Activated T-cell treated with anti-CD3 and anti-CD28 coated beads, Interleukin-2, amount 50 U/mL, for 24 hours (primary cell): ENCODE measurements around the gene SLC5A10.
"Not testable (repeated sequence)": the region's sequence is repeated elsewhere in the genome, so short reads cannot be mapped to it uniquely, and the experiment has no call there.

ENCODE experiments used
- DNase-seq: peaks from one replicate; pipeline ENCODE4 v3.0.0-alpha.2; 2020
- H3K27ac Mint-ChIP-seq: 2 replicates; pipeline ENCODE4 v1.8.0; 2020; ENCODE audit warnings: mild to moderate bottlenecking, mixed read lengths
- H3K27me3 Mint-ChIP-seq: 2 replicates; pipeline ENCODE4 v1.8.0; 2020; ENCODE audit warnings: mixed read lengths
- H3K36me3 Mint-ChIP-seq: 2 replicates; pipeline ENCODE4 v1.8.0; 2020; ENCODE audit warnings: low read depth, mixed read lengths
- H3K4me1 Mint-ChIP-seq: 2 replicates; pipeline ENCODE4 v1.8.0; 2020; ENCODE audit warnings: low read depth, mixed read lengths
- H3K4me3 Mint-ChIP-seq: 2 replicates; pipeline ENCODE4 v1.8.0; 2020; ENCODE audit warnings: mild to moderate bottlenecking, moderate library complexity, mixed read lengths
- H3K9me3 Mint-ChIP-seq: 2 replicates; pipeline ENCODE4 v1.8.0; 2020; ENCODE audit warnings: mixed read lengths

The SLC5A10 gene

GRCh38 chr17:18951941-18952842, at the start of gene SLC5A10:
Gene SLC5A10 (plus strand): TSS chr17:18952165. CDS start chr17:18952206, 41 bp downstream.
- no peak within 1 kb of the TSS for H3K4me3 Mint-ChIP-seq
- no peaks in the 10 kb centered on the region for H3K27me3 Mint-ChIP-seq
- no peak within 1 kb of the TSS for H3K27ac Mint-ChIP-seq
- no peaks in the 10 kb centered on the region for H3K36me3 Mint-ChIP-seq
- no peak for DNase-seq
- H3K4me1 Mint-ChIP-seq: peaks cover 20% of the 10 kb centered on the region
- H3K9me3 Mint-ChIP-seq: no peaks in the 10 kb centered on the region

DNA sequence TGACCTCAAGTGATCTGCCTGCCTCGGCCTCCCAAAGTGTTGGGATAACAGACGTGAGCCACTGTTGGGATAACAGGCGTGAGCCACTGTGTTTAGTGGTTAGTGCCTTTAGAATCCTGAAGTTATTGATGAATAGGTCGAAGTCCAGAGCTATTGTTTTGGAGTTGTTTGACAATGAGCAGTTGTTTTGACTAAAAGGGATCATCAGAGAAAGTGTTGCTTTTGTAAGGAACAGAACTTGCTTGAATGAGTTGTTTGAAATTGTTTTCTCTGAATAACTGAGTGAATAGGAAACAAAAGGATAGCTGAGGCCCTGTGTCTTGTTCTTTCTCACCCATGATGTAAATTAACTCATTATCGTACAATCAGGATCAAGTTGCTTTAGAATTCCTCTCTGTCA, 47.5 kb upstream of the SLC5A10 start:
- Mint-ChIP-seq H3K27me3 (no peaks in the 10 kb centered on the region), H3K9me3 (no peaks in the 10 kb centered on the region), H3K27ac (no peak overlapping the region), H3K4me3 (no peak overlapping the region), H3K4me1 (peaks cover 34% of the 10 kb centered on the region), H3K36me3 (peaks cover 75% of the 10 kb centered on the region)
- DNase-seq: no peak

DNA sequence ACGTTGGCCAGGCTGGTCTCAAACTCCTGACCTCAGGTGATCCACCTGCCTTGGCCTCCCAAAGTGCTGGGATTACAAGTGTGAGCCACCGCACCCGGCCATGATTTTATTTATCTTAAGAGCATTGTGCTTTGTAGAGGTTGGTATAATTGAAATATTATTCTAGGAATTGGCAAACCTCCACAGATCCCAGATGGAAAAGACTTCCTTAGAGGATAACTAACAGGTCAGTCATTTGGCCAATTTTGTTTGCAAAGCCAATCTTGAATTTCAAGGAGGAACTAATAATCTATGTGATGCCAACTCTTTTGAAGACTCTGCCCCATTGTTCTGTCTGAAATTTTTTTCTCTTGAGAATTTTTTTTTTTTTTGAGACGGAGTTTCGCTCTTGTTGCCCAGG, 46.7 kb upstream of the SLC5A10 start:
- Mint-ChIP-seq H3K36me3 (peaks cover 79% of the 10 kb centered on the region), H3K27ac (no peak overlapping the region), H3K27me3 (no peaks in the 10 kb centered on the region), H3K9me3 (no peaks in the 10 kb centered on the region), H3K4me3 (no peak overlapping the region), H3K4me1 (peaks cover 31% of the 10 kb centered on the region)
- DNase-seq: no peak

DNA sequence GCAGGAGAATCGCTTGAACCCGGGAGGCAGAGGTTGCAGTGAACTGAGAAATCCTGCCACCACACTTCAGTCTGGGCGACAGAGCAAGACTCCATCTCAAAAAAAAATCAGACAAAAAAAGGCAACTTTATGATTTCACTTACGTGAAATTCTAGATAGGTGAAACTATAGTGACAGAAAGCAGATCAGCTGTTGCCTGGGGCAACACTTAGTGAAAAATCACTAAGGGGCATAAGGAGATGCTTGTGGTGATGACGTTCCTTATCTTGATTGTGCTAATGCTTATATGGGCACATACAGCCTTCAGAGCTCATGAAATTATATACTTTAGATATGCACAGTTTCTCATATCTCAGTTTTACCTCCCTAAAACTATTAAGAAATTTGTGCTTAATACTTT, 41.6 kb upstream of the SLC5A10 start:
- Mint-ChIP-seq H3K4me3 (no peak overlapping the region), H3K4me1 (no peaks in the 10 kb centered on the region), H3K27ac (no peak overlapping the region), H3K9me3 (no peaks in the 10 kb centered on the region), H3K27me3 (no peaks in the 10 kb centered on the region), H3K36me3 (peaks cover 87% of the 10 kb centered on the region)
- DNase-seq: no peak

DNA sequence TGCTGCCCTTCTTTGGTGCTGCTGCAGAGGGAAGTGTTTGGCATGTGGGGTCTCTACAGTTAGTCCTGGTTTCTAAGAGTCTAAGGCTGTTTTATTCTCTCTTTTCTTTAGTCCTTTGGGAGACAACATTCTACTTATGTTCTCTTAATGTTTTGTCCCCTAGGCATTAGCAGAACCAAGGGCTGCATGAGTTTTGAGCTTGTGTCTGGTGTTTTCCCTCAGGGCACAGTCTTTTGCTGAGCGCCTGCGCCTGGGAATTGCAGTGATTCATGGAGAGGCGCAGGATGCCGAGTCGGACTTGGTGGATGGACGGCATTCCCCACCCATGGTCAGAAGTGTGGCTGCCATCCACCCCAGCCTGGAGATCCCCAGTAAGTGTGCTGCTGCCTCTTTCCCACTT, 41.1 kb upstream of the SLC5A10 start:
- no peak overlapping the region for H3K27ac Mint-ChIP-seq
- peaks cover 89% of the 10 kb centered on the region for H3K36me3 Mint-ChIP-seq
- no peak for DNase-seq
- H3K9me3 Mint-ChIP-seq: no peaks in the 10 kb centered on the region
- H3K27me3 Mint-ChIP-seq: no peaks in the 10 kb centered on the region
- no peaks in the 10 kb centered on the region for H3K4me1 Mint-ChIP-seq
- no peak overlapping the region for H3K4me3 Mint-ChIP-seq

GRCh38 chr17:18916816-18917500, 35.0 kb upstream of the SLC5A10 start:
- H3K4me1 Mint-ChIP-seq: peaks cover 44% of the 10 kb centered on the region
- peaks cover 68% of the 10 kb centered on the region for H3K36me3 Mint-ChIP-seq
- no peaks in the 10 kb centered on the region for H3K27me3 Mint-ChIP-seq
- no peaks in the 10 kb centered on the region for H3K9me3 Mint-ChIP-seq
- no peak overlapping the region for H3K4me3 Mint-ChIP-seq
- peak overlapping the region; percentile 3 for H3K27ac Mint-ChIP-seq
- no peak for DNase-seq

- peak overlapping the region; percentile 32 for H3K27ac Mint-ChIP-seq
- H3K36me3 Mint-ChIP-seq: peaks cover 67% of the 10 kb centered on the region
- H3K27me3 Mint-ChIP-seq: no peaks in the 10 kb centered on the region
- DNase-seq: no peak
- no peaks in the 10 kb centered on the region for H3K9me3 Mint-ChIP-seq
- H3K4me1 Mint-ChIP-seq: peaks cover 49% of the 10 kb centered on the region
- H3K4me3 Mint-ChIP-seq: no peak overlapping the region
These were observed 34.4 kb upstream of the SLC5A10 start for GRCh38 chr17:18917506-18918032.

DNA sequence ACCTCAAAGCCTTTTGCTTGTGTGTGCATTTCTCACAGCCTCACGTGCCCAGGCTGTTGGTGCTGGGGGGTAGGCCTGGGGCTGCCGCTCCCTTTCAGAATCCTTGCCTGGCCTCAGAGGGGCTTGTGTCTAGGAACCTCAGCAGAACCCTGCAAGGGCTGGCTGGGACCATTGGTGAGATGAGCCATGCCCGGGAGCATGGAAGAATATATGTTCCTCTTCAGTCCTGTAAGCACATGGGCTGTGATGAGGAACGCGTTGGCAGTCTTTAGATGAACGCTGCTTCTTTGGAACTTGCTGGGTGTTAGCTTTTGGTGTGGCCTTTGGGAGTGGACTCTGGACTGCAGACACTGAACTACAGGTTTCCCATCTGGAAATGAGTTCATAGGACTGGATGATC, 32.0 kb upstream of the SLC5A10 start:
- Mint-ChIP-seq H3K36me3 (peaks cover 61% of the 10 kb centered on the region), H3K27me3 (no peaks in the 10 kb centered on the region), H3K4me1 (peaks cover 57% of the 10 kb centered on the region), H3K4me3 (no peak overlapping the region), H3K9me3 (no peaks in the 10 kb centered on the region), H3K27ac (peak overlapping the region; percentile 65)
- DNase-seq: no peak

DNA sequence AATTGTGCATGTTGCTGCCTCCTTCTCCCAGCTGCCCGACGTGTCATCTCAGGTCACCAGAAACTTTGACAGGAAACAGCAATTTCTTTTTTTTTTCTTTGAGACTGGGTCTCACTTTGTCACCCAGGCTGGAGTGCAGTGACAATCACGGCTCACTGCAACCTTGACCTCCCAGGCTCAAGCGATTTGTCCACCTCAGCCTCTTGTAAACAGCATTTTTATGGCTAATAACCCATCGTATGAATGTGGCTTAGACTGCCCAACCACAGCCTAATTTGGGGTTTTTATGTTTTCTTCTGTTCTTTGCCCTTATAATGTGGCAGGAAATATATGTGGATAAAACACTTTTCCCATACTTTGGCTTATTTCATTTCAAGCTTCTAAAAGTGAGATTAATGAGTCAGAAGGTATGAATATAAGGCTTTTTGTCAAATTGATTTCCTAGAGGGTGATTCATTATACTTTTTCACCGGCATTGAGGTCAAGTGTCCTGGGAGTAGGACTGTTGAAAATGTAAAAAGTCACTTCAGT, 31.0 kb upstream of the SLC5A10 start:
- peak overlapping the region; percentile 92 for H3K27ac Mint-ChIP-seq
- H3K4me1 Mint-ChIP-seq: peaks cover 66% of the 10 kb centered on the region
- H3K9me3 Mint-ChIP-seq: no peaks in the 10 kb centered on the region
- no peaks in the 10 kb centered on the region for H3K27me3 Mint-ChIP-seq
- H3K36me3 Mint-ChIP-seq: peaks cover 58% of the 10 kb centered on the region
- no peak for DNase-seq
- peak overlapping the region; percentile 52 for H3K4me3 Mint-ChIP-seq

- Mint-ChIP-seq H3K4me1 (peaks cover 69% of the 10 kb centered on the region), H3K4me3 (peak overlapping the region; percentile 52), H3K36me3 (peaks cover 55% of the 10 kb centered on the region), H3K27me3 (no peaks in the 10 kb centered on the region), H3K9me3 (no peaks in the 10 kb centered on the region), H3K27ac (peak overlapping the region; percentile 92)
- no peak for DNase-seq
These were observed 30.5 kb upstream of the SLC5A10 start for GRCh38 chr17:18921485-18921884.

DNA sequence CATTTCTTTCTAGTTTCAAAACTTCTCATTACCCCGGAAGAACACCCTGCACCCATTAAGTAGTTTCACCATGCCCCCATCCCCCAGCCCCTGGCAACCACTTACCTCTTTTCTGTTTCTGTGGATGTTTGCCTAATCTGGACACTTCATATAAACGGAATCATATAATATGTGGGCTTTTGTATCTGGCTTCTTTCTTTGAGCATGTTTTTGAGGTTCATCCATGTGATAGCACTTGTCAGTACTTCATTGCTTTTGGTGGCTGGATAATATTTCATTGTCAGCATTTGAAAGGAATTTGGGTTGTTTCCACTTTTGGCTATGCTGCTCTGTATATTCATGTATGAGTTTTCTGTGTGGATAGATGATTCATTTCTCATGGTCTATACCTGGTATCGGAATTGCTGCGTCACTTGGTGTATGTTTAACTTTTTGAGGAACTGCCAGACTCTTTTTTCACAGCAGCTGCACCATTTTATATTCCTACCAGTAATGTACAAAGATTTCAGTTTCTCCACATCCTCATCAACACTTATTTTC, 30.0 kb upstream of the SLC5A10 start:
- no peaks in the 10 kb centered on the region for H3K27me3 Mint-ChIP-seq
- H3K4me3 Mint-ChIP-seq: peak overlapping the region; percentile 52
- H3K4me1 Mint-ChIP-seq: peaks cover 67% of the 10 kb centered on the region
- H3K27ac Mint-ChIP-seq: peak overlapping the region; percentile 92
- H3K36me3 Mint-ChIP-seq: peaks cover 54% of the 10 kb centered on the region
- no peak for DNase-seq
- no peaks in the 10 kb centered on the region for H3K9me3 Mint-ChIP-seq

DNA sequence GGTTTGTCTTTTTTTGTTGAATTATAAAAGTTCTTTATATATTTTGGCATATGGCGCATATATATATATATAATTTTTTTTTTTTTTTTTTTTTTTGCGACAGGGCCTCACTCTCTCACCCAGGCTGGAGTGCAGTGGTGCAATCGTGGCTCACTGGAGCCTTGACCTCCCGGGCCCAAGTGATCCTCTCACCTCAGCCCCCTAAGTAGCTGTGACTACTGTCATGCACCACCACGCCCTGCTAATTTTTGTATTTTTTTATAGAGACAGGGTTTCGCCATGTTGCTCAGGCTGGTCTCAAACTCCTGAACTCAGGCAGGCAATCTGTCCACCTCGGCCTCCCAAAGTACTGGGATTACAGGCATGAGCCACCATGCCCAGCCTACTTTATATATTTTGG, 29.4 kb upstream of the SLC5A10 start:
- H3K27me3 Mint-ChIP-seq, H3K4me3 Mint-ChIP-seq, H3K9me3 Mint-ChIP-seq, DNase-seq: not testable (repeated sequence)
- H3K36me3 Mint-ChIP-seq: peaks cover 55% of the 10 kb centered on the region
- H3K4me1 Mint-ChIP-seq: peaks cover 63% of the 10 kb centered on the region
- peak overlapping the region; percentile 92 for H3K27ac Mint-ChIP-seq

DNA sequence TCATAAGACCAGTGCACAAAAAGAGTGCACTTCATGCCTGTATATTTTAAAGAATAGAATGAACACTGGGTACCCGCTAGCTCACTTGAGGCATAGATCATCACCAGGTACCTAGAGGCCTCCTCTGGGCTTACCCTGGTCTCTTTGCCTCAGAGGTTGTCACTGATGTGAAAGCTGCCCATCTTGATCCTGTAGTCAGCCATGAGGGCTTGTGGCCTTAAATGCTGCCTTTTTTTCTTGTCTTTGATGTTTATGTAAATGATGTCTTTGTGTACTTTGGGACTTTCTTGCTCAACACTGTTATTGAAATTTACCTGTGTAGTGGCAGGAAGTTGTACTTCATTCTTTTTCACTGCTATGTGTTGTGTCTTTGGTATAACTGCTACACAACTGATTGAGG, 26.8 kb upstream of the SLC5A10 start:
- no peaks in the 10 kb centered on the region for H3K9me3 Mint-ChIP-seq
- H3K27ac Mint-ChIP-seq: peak overlapping the region; percentile 51
- DNase-seq: no peak
- H3K27me3 Mint-ChIP-seq: no peaks in the 10 kb centered on the region
- H3K4me1 Mint-ChIP-seq: peaks cover 43% of the 10 kb centered on the region
- peaks cover 53% of the 10 kb centered on the region for H3K36me3 Mint-ChIP-seq
- no peak overlapping the region for H3K4me3 Mint-ChIP-seq

DNA sequence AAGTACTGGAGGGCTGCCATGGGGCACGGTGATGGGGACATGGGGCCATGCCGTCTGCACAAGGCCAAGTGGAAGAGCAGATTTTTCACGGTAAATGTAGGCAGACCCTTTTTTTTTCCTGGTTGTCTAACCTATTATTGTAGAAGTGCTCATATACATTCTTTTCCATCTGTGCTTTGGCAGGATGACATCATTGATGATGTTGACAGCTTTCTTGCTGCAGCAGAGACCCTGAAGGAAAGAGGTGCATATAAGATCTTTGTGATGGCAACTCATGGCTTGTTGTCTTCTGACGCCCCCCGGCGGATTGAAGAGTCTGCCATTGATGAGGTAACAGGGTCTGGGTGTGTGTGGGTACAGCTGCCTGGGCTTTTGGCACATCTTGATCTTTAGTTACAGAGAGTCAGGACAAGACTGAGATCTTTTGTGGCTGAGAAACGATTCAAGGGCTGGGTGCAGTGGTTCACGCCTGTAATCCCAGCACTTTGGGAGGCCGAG, 23.3 kb upstream of the SLC5A10 start:
- Mint-ChIP-seq H3K36me3 (peaks cover 66% of the 10 kb centered on the region), H3K27ac (no peak overlapping the region), H3K4me1 (peaks cover 36% of the 10 kb centered on the region)

More for the DNA sequence above, 23.3 kb upstream of the SLC5A10 start:
- no peak for DNase-seq
- Mint-ChIP-seq H3K27me3 (no peaks in the 10 kb centered on the region), H3K4me3 (no peak overlapping the region), H3K9me3 (no peaks in the 10 kb centered on the region)
